ENCODE results near the gene ARHGDIA. TPM values are rescaled to one million over a fixed set of nuclear protein-coding genes. Genes with fewer than 3 reads are reported as not detected.
A peak's percentile ranks its signal among the peaks of the same experiment; 100 is the strongest.

ARHGDIA gene
- total RNA-seq, 6 experiments from 2014 or later = 758 to 1,040 (median 908) TPM

DNA sequence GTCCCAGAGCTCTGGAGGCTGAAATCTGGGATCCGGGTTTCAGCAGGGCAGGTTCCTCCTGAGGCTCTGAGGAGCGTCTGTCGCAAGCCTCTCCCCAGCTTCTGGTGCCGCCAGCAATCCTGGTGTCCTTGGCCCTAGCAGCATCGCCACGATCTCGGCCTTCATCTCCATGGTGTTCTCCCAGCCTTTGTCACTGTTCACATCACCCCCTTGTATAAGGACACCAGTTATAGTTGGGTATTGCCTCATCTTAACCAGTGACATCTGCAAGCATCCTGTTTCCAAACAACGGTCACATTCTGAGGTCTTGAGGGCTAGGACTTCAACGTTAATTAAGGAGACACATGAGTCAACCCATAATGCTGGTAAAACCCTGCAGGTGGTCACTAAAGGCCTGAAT, 33.5 kb downstream of the ARHGDIA start:
- peaks cover 7% of the 10 kb centered on the region for H3K4me1 Mint-ChIP-seq (ENCODE audit: low read depth)
- peak overlapping the region; percentile 29; the same call in 1 of the 2 replicates for H3K27ac Mint-ChIP-seq
- H3K4me3 Mint-ChIP-seq = no peak overlapping the region
- H3K27me3 Mint-ChIP-seq (ENCODE audit: insufficient read depth) = peaks cover 3% of the 10 kb centered on the region; the same call in 1 of the 2 replicates
- H3K9me3 Mint-ChIP-seq = no peaks in the 10 kb centered on the region
- TF ChIP-seq CTCF (IDR thresholded peaks at IDR 0.05) = no peak
- no peaks in the 10 kb centered on the region; the same call in 1 of the 2 replicates for H3K36me3 Mint-ChIP-seq (ENCODE audit: low read depth)
- peak; percentile 73 for DNase-seq

DNA sequence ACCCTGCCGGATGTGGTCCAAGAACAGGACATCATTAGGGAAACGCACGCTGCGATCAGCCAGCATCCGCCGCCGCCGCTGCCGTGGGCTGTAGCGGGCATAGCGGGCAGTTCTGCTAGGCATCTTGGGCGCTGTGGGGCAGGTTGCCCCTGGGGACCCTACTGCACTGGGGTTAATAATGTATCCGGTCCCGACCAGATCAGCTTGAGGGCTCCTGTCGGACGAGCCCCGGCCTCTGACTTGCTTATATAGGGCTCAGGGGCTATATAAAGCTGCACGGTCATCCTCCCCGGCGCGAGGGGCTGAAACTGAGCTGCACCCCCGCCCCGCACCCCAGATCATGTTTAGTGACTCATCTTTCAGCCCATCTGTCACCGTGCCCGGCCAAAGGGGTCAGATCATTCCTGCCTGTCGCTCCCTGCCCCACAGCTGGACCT, 36.3 kb downstream of the ARHGDIA start, which contains the start of gene PPP1R27:
PPP1R27 (minus strand) TSS at position 220 of the 437 bp plus-strand sequence; CDS start at position 123, 97 bp downstream.
- Mint-ChIP-seq H3K27me3 (ENCODE audit: insufficient read depth) (peaks cover 2% of the 10 kb centered on the region; the same call in 1 of the 2 replicates), H3K4me3 (peak within 1 kb of the TSS; percentile 87), H3K4me1 (ENCODE audit: low read depth) (peaks cover 21% of the 10 kb centered on the region), H3K36me3 (ENCODE audit: low read depth) (no peaks in the 10 kb centered on the region), H3K27ac (peak within 1 kb of the TSS; percentile 92), H3K9me3 (no peaks in the 10 kb centered on the region)
- DNase-seq = no peak
- TF ChIP-seq CTCF (IDR thresholded peaks at IDR 0.05) = no peak

DNA sequence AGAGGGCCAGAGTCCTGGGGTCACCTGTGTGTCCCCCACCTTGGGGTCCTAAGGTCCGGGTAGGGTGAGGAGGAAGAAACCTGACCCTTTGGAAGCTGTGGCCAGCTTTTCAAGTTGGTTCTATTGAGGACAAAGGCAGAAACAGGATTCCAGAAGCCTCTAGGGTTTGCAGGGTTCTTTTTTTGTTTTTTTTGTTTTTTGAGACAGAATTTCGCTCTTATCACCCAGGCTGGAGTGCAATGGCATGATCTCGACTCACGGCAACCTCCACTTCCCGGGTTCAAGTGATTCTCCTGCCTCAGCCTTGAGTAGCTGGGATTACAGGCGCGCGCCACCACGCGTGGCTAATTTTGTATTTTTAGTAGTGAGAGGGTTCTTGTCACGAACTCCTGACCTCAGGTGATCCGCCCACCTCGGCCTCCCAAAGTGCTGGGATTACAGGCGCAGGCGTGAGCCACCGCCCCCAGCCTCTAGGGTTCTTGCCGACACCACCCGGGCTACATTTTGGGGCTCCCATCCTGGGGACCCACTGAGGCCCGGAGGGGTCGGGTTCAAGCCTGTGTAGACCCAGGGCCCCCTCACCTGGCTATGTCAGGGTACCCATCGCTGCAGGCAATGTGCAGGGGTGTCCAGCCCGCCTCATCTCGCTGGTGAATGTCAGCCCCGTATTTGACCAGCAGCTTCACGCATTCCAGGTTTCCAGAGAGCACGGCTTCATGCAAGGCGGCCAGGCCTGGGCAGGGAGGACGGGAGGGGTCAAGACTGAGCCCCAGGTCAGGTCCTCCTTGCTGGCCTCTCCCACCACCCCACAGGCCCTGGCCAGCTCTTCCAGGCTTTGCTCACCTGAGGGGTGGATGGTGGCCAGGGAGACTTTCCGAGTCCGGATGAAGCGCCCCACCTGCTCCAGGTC, 37.0 kb downstream of the ARHGDIA start:
- Mint-ChIP-seq H3K27me3 (ENCODE audit: insufficient read depth) (peaks cover 2% of the 10 kb centered on the region; the same call in 1 of the 2 replicates), H3K9me3 (no peaks in the 10 kb centered on the region), H3K4me1 (ENCODE audit: low read depth) (peaks cover 21% of the 10 kb centered on the region), H3K36me3 (ENCODE audit: low read depth) (no peaks in the 10 kb centered on the region), H3K27ac (peak overlapping the region; percentile 92), H3K4me3 (peak overlapping the region; percentile 87)
- DNase-seq = no peak
- no peak for TF ChIP-seq CTCF (IDR thresholded peaks at IDR 0.05)

DNA sequence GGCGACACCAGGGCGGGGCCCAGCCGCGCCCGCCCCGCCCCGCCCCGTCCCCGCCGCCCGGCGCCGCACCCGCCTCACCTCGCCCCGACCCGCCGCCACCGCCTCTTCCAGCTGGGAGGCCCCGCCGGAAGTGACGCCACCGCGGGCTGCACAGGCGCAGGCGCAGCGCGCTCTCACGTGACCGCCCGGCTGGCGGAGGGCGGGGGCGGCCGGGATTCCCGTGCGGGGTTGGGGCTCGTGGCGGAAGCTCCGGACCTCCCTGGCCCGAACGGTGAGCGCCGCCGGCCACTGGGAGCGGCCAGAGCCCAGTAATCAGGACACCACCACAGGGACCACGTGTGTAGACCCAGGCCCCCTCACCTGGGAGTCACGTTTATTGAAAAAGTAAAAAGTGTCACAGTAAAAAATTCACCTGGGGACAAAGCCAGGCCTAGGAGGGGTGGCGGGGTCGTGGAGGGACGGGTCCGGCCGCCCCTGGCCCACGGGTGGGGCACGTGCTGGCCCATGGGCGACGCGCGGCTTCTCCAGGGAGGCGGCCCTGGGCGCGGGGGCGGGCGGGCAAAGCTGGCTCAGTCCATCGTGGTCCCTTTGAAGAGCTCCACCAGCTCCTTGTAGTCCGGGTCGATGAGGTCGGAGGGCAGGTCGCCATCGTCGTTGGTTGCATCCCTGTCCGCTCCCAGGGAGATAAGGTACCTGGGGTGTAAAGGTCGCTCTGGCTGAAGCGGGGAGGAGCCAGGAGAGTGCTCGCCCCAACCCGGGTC, 37.8 kb downstream of the ARHGDIA start, which contains the start of gene MCRIP1:
MCRIP1 (minus strand) TSS at position 132 of the 761 bp plus-strand sequence. CDS start 8,785 bp downstream, outside the sequence.
- Mint-ChIP-seq H3K9me3 (no peaks in the 10 kb centered on the region), H3K36me3 (ENCODE audit: low read depth) (no peaks in the 10 kb centered on the region), H3K4me3 (peak within 1 kb of the TSS; percentile 87), H3K27ac (peak within 1 kb of the TSS; percentile 95), H3K27me3 (ENCODE audit: insufficient read depth) (peaks cover 2% of the 10 kb centered on the region; the same call in 1 of the 2 replicates), H3K4me1 (ENCODE audit: low read depth) (peaks cover 21% of the 10 kb centered on the region)
- TF ChIP-seq CTCF (IDR thresholded peaks at IDR 0.05) = no peak
- peak; percentile 89 for DNase-seq

- no peaks in the 10 kb centered on the region for H3K9me3 Mint-ChIP-seq
- peak overlapping the region; percentile 86 for H3K4me3 Mint-ChIP-seq
- H3K27me3 Mint-ChIP-seq (ENCODE audit: insufficient read depth) = peaks cover 2% of the 10 kb centered on the region; the same call in 1 of the 2 replicates
- DNase-seq = peak; percentile 10
- H3K36me3 Mint-ChIP-seq (ENCODE audit: low read depth) = no peaks in the 10 kb centered on the region
- H3K27ac Mint-ChIP-seq = peak overlapping the region; percentile 95
- no peak for TF ChIP-seq CTCF (IDR thresholded peaks at IDR 0.05)
- peaks cover 17% of the 10 kb centered on the region for H3K4me1 Mint-ChIP-seq (ENCODE audit: low read depth)
These were observed 38.5 kb downstream of the ARHGDIA start for GRCh38 chr17:81832608-81833159.
